GM13977 (cell line): ENCODE results near the gene WDFY3.

Experiments
- DNase-seq: peaks from one replicate; pipeline ENCODE4 v3.0.0; 2012; ENCODE audit warnings: low spot score
- CTCF ChIP-seq: IDR thresholded peaks from 2 replicates; pipeline ENCODE4 v1.5.1; 2012; ENCODE audit warnings: mild to moderate bottlenecking, control low read depth; ENCODE audit not compliant: insufficient read depth; ENCODE audit errors: extremely low read depth, missing control alignments
- in situ Hi-C: fragments of 300-500 bp; cut with MboI; formaldehyde crosslinking; loops from one replicate; pipeline ENCODE4 v1.12.0; 2022; ENCODE audit warnings: low sequenced_read_pairs, low pct_unique_long_range_greater_than_20kb, mixed read lengths, inconsistent platforms; ENCODE audit not compliant: unreplicated experiment

The WDFY3 gene

GRCh38 chr4:84875636-84876371 lies 90.7 kb downstream of the WDFY3 start:
- TF ChIP-seq CTCF = no peak
- in situ Hi-C loops = no loop called here
- no peak for DNase-seq

- in situ Hi-C loops = no loop called here
- TF ChIP-seq CTCF = no peak
- no peak for DNase-seq
These were observed 91.9 kb downstream of the WDFY3 start for GRCh38 chr4:84874619-84875018.

- no peak for TF ChIP-seq CTCF
- no peak for DNase-seq
- in situ Hi-C loops = no loop called here
These were observed 95.9 kb downstream of the WDFY3 start for GRCh38 chr4:84870398-84871163.

GRCh38 chr4:84866295-84866694 lies 100.2 kb downstream of the WDFY3 start:
- in situ Hi-C loops = no loop called here
- no peak for DNase-seq
- no peak for TF ChIP-seq CTCF

GRCh38 chr4:84865600-84865999 lies 100.9 kb downstream of the WDFY3 start:
- TF ChIP-seq CTCF = no peak
- in situ Hi-C loops = no loop called here
- DNase-seq = no peak

- in situ Hi-C loops = no loop called here
- TF ChIP-seq CTCF = no peak
- DNase-seq = no peak
These were observed 104.4 kb downstream of the WDFY3 start for GRCh38 chr4:84862064-84862463.
